GM18517 (cell line): ENCODE data around the gene ELOVL7.
"Not testable (repeated sequence)": the region's sequence is repeated elsewhere in the genome, so short reads cannot be mapped to it uniquely, and the experiment has no call there.

Source experiments
- ATAC-seq: cut with Tn5 transposase; IDR thresholded peaks from one replicate; pipeline ENCODE4 v1.9.1; 2021; ENCODE audit warnings: mild to moderate bottlenecking, moderate library complexity; ENCODE audit not compliant: unreplicated experiment

ELOVL7 gene

DNA sequence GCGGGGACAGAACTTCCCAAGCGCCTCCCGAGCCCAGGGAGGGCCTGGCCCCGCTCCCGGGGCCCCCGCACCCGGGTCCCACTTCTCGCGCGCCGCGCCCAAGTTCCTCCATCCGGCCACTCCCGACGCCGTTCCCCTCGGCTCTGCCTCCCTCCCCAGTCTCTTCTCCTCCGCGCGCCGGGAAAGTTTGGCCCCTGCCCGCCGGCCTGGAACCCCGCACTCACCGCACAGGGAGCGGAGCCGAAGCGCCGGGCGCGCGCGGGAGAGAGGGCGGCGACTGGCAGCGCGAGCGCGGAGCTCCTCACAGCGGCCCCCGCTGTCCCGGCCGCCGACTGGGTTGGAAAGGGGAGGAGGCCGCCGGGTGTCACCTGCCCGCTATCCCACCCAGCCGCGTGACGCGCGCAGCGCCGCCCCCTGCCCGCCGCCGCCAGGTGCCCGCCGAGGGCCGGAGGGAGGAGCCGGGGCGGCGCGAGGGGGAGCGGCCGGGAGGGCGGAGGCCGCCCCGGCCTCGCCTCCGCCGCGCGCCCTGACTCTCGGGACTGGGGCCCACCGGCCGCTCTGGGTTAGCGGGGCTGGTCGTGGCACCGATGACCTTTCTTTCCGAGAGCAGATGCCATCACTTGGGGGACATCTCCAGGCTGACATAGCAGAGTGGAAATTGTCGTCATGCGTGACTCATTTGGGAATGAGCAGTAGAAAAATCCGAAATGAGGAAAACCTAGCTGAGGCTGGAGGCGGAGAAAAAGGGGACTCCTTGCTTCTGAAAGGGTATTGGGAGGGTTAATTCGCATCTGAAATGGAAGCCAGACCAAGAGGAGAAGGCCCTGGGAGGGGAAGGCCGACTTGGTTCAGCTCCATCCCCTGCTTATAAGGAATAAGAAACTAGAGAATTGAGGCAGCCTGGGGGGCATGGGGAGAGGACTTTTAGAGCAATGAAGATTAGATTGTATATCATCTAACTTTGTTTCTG is at the start of gene ELOVL7:
Gene ELOVL7 (minus strand): TSS at position 334 of the 970 bp plus-strand sequence. CDS start 56,872 bp downstream, outside the sequence.
- ATAC-seq: peak; percentile 88

DNA sequence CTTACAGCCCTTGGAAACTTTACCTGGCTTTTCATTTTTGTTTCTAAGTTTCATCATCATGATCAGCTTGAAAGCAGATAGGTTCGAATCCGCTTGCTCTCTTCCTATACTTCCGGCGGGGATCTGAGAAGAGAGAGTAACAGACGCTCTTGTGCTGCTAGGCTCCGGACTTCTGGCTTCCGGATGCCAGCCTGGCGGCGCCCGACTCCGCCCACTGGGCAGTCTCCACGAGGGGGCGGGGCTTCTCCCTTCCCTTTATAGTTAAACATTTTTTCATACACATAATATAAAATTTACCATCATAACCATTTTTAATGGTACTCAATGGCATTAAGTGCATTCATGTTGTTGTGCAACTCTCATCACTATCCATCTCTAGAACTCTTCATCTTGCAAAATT is 49.5 kb upstream of the ELOVL7 start:
- ATAC-seq: no peak

DNA sequence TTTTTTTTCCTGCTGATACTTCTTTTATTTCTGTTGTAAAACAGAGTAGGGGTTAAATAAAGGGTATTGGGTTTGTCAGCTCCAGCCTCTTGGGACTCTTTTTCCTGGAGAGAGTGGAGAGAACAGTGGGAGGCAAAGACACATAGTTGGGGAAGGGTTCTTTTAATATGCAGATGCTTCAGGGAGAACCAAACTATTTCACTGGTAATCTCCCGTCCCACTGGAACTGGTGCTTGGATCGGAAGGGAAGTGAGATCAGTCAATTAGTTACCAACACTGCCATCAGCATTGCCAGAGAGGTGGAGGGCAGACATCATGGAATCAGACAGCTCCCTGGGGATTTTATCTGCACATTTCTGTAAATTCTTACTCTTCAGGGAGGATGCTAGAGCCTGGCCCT is 47.6 kb upstream of the ELOVL7 start:
- no peak for ATAC-seq

DNA sequence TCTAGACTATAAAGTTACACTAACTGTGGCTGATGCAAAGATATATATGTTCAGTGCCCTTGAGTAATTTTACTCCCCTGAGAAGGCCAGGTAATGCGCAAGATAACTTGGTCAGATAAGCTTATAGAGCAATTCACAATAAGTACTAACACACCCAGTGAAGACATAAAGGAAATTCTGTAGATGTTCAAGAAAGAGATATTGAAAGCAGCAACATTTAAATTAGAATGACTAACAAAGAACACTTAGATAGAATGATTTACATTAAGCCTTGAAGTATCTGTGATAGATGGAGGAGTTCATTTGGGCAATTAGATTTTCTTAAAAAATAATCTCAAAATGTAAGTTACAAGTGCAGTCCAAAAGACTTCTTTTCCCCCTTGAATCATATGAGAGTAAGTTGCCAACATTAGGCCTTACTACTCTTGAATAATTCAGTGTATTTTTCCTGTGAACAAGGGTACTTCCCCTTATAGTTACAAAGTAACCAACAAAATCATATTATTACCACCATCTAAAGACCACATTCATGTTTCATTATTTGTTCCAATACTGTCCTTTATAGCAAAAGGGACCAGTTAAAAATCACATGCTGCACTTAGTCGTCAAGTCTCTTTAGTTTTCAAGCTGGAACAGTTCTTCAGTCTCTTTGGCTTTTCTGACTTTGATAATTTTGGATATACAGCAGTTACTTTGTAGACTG is 44.4 kb upstream of the ELOVL7 start:
- ATAC-seq: no peak

DNA sequence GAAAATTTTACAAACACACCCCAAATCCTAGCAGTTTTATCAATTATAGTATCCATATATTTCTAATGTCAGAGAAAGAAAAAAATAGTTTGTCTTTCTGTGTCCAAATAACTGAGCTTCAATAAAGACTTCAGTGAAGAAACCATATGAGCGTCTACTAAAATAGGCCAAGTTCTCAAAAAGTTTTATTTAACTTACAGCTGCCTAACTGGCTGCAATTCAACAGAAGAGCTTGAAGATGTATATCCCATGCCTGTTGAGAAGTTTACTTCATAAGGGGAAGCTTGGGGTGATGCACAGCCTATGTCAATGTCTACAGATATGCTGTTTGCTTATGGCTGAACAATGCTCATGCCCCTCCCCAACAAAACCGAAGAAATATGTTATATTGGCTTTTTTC is 43.7 kb upstream of the ELOVL7 start:
- no peak for ATAC-seq

DNA sequence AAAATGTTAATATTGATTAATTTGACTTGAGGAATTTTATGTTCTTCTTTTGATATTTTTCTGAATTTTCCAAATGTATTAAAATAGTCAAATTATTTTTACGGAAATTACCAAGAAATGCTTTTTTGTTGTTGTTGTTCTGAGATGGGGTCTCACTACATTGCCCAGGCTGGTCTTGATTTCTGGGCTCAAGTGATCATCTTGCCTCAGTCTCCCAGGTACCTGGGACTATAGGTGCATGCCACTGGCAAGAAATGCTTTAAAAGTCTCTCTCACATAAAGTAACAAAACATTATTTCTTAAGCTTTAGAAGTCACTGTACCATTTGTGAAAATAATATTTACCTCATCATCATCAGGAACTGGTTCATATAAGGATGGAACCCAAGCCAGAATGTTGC is 43.0 kb upstream of the ELOVL7 start:
- no peak for ATAC-seq

DNA sequence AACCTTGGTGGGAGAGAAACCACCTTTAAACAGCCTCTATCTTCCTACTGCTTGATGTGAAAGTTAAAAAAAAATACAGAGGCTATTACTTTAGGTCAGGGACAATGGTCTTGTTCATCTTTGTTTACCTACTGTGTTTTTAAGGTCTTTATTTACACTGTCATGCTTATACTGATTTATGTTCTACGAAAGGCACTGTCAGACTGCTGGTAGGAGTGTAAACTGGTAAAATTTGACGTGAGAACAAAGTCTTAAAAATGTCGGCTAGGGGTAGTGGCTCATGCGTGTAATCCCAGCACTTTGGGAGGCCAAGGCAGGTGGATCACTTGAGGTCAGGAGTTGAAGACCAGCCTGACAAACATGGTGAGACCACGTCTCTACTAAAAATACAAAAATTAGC is 42.1 kb upstream of the ELOVL7 start:
- ATAC-seq: no peak

DNA sequence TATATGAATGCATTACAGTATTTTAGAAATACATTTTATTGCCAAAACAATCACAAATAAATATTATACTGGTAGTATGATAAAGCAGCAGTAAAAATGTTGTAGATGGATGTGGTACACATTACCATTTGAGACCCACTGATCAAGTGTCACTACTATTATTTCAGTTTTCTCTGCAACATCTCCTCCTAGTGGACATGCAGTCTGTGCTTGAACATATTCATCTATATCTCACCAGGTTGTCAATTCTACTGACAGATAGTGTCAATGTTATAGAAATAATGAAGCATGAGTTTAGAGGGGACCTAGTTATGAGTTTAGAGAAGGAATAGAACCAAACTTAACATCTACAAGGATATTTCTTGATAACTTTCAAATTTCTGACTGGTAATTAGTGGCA is 39.2 kb upstream of the ELOVL7 start:
- no peak for ATAC-seq

DNA sequence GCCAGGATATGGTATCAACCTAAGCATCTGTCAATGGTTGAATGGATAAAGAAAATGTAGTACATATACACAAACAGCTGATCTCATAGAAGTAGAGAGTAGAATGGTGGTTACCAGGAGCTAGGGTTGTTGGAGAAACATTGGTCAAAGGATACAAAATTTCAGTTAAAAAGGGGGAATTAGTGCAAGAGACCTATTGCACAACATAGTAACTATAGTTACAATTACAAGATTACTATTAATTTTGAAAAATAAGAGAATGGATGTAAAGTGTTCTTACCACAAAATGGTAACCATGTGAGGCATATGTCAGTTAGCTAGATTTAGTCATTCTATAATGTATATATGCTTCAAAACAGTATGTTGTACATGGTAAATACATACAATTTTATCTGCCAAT is 28.8 kb upstream of the ELOVL7 start:
- ATAC-seq: no peak

DNA sequence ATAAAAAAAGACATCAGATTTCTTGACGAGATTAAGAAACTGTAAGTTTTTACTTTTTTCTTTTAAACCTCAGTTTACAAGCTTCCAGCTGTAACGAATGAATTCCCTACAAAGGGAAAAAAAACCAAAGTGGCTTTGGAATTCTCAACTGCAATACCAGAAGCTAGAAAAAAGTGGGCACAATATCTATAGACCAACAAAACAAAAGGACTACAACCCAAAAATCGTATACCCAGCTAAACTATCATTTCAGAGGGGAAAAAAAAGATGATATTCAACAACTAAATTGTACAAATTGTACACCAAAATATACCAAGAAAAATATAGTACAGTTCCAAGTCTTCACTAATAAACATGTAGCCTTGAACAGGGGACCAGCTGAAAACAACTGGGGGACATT is 26.8 kb upstream of the ELOVL7 start:
- ATAC-seq: no peak

DNA sequence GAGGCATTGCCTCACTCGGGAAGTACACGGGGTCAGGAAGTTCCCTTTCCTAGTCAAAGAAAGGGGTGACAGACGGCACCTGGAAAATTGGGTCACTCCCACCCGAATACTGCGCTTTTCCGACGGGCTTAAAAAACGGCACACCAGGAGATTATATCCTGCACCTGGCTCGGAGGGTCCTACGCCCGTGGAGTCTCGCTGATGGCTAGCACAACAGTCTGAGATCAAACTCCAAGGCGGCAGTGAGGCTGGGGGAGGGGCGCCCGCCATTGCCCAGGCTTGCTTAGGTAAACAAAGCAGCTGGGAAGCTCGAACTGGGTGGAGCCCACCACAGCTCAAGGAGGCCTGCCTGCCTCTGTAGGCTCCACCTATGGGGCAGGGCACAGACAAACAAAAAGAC is 16.5 kb upstream of the ELOVL7 start:
- ATAC-seq: not testable (repeated sequence)

DNA sequence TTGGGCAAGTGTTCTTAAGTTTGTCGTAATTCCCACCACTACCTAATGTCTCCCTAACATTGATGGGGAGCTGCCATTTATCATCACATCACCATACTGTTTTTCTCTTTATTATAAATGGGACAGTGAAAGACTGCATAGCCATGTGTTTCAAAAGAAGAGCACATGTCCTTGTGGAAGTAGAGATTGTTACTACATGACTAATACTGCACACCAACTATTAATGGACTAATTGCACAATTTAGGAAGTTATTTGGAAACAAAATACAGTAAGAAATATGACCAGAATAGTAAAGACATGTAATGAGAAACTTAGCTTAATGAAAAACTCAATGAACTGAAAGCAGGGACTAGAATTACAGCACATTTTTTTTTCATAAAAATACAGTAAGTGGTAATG is 12.0 kb upstream of the ELOVL7 start:
- no peak for ATAC-seq

DNA sequence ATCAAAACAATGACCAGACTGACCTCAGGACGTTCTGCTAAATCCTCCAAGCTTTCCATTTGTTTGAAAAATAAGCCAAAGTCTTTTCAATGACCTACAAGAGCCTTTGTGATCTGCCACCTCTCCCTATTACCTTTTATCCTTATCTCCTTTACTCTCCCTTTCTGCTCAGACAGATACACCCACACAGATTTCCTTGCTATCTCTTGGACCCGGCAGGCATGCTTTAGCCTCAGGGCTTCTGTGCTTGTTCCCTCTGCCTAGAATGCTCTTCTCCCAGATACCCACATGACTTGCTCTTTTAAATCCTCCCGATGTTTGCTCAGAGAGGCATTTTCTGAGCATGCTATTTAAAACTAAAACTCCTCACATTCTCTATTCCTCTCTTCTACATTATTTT is 8.9 kb upstream of the ELOVL7 start:
- ATAC-seq: no peak

DNA sequence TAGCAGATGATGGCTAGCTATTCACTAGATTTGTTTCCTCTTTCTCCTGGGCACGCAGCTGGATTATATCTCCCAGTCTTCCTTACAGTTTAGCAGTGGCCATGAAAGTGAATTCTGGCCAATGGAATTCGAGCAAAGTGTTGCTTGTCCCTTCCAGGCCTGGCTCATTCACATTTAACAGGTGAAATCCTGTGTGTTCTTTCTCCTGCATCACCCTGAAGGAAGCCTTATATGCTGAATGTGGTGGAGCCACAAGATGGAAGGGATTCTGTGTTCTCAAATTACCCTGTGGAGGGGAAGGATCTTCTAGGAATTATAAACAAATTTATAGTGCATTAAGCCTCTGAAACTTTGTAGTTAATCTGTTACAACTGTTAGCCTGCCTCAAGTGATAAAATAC is 8.2 kb upstream of the ELOVL7 start:
- no peak for ATAC-seq

DNA sequence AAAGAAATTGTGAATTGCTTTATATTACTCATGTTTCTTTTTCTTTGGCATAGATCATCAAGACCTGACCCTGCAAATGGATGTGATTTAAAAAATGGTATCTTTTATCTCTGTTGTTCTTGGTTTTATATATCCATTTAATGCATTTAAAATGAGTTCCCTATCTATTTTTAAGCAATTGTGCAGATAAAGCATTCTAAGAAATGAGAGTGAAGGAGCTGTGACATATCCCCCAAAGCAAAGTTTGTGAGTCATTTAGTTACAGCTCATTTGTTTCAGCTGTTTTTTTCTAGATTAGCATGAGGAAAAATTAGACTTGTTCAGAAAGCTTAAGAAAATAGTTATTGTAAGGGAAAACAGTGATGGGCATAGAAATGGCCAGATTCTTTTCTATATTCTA is 7.6 kb upstream of the ELOVL7 start:
- no peak for ATAC-seq

DNA sequence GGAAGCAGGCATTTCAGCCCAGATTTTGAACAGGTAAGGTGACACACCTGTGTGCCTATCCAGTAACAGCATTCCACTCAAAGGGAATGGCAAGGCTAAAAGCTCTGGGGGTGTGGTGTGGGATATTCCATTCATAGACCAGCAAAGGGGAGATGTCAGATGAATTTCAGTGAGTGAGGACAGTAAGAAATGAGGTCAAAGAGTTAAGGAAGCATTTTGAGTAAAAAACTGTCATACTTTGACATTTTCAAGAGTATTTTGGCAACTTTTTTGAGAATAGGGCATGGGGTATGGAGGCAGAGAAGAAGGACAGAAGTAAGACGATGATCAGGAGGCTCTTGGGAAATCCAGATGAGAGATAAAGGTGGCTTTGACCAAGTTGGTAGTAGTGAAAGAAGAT is 2.2 kb upstream of the ELOVL7 start:
- ATAC-seq: no peak

DNA sequence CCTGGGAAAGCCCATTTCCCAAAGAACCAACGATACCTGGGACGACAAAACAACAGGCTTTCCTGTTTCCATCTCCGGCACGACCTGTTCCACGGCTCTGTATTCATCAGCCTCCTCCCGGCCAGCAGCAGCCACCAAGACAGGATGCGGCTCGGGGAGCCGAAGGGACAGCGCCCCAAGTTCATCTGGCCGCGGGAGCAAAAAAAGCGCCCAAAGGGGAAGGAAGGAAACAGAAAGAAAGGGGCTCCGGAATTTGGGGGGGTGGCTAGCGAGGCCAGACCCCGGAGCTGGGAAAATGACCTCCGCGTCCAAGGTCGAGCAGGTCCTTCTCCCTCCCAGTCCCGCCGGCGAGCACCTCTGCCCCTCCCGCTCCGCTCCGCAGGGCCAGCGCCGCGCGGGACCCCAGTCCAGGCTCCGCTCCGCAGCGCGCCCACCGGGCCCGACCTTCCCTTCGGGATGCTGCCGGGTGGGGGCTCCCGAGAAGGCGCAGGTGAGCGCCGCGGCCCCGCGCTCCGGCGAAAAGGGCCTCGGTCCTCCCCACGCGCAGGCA is 608 bp downstream of the ELOVL7 start:
- ATAC-seq: peak; percentile 33

DNA sequence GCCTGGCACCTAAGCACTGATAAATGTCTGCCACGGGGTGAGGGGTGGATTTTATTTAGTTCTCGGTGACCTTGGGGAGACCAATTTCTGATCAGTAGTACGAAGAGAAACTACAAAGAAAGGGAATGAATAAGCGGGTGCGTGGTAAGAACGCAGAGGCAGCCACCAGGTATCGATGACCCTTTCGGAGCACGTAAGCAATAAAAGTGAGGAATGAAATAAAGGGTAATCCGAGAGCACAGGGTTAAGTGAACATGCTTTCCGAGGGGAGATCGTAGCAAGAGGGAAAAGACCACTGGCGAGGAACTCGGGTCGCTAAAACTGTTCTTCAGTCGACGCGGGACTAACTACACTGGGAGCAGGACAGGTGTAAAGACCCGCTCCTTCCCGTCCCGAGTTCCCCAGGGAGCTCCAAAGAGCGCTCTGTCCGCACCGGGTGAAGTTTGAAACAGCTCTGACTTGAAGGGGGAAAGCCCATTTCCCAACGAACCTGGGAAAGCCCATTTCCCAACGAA is 1.1 kb downstream of the ELOVL7 start:
- no peak for ATAC-seq

DNA sequence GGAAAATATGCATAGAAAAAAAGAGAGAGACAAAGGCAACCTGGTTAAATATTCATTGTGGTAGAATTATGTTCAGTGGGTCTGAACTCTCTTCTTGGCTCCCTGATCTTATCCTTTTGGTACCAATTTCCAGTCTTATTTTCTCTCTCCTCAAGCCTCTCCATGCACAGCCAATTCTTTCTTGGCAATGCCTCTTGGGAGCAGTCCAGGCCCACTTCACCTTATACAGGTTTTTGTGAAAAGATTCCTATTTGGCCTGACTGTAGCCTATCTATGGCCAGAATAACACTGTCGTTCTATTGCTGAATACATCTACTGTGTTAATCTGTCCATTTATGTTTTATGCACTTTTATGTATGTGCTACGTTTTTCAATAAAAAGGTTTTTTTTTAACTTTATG is 2.7 kb downstream of the ELOVL7 start:
- ATAC-seq: no peak

DNA sequence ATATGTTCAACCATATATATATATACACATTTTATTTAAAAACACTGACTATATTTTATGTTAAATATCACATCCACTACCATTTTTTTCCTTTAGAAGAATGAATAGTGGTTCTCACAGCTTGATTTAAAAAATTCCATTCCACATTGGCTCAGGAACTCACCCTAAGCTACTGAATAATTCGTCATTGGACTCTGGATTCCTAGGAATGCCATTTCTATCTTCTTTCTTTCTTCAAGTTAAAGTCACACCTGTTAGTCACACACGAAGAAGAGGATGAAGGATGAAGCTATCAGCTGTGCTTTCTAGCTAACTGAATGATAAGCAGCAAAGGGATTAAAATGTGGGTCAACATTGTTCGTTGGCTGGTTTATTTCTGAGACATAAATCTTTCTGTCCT is 7.9 kb downstream of the ELOVL7 start:
- no peak for ATAC-seq

DNA sequence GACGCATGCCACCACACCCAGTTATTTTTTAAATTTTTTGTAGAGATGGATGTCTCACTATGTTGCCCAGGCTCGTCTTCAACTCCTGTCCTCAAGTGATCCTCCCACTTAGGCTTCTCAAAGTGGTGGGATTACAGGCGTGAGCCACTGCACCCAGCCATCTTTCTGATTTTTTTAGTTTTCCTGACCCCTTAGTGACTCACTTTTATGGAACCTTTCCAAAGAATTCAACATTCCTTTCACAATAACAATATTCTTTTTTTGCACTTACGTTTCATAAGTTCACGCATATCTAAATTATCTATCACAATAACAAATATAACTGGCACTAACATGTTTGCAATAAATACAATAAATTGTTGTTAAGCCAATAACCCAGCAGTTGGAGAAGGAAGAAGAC is 8.5 kb downstream of the ELOVL7 start:
- no peak for ATAC-seq

DNA sequence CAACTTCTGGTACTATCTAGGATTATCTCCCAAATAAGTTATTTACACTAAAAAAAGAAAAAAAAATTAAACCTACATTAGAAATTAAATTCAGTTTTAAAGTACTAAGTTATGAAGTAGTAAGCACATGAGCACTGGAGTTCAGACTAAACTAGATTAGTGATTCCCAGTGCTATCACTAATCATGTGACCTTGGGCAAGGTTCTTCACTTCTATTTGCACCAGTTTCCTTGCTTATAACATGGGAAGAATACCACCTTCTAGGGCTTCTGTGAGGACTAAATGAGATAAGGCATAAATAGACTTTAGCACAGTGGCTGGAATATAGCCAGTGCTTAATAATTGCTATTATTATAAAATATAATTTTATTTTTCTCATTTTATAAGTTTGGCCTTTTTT is 10.5 kb downstream of the ELOVL7 start:
- ATAC-seq: no peak
